ENCODE results near the gene CENPN.
A peak's percentile ranks its signal among the peaks of the same experiment; 100 is the strongest.

The CENPN gene, protein sequence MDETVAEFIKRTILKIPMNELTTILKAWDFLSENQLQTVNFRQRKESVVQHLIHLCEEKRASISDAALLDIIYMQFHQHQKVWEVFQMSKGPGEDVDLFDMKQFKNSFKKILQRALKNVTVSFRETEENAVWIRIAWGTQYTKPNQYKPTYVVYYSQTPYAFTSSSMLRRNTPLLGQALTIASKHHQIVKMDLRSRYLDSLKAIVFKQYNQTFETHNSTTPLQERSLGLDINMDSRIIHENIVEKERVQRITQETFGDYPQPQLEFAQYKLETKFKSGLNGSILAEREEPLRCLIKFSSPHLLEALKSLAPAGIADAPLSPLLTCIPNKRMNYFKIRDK

DNA sequence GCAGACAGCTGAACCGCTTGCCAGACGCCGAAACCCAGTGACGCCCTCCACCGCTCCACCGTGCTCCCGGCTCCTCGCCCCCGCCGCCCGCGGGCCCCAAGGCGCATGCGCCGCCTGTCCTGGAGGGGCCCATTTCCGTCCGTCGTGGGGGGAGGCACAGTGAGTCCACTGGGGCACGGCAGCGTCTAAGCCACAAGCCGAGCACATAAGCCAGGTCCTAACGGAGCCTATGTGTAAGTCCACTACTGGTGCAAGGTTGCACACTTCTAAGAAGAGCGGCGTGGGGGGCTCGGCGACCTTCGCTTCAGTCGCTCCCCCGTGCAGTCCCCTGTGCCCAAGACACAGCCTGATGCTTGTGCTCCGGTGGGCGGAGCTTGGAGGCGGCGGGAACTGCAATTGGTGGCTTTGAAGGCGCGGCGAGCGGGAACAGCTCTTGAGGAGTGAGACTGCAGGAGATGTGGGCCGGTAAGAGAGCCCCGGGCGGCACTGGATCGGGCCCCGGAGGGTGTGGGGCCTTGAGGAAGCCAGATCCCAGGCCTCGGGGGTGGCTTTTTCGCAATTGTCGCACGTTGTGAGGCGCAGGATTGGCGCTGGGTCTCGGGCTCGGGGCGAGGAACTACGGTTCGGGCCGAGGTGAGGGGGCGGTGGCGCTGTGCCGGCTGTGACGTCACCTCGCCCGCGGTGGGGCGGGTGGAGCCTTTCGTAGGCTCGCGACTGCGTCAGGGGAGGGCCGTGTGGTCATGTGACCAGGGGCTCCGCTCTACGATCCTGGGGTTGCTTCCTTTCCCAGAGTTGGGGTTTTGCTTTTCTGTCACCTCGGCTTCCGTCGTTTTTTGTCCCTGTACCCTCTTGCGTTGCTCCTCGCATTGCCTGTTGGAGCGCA, at the start of gene CENPN, which contains the start of gene CMC2:
Gene CENPN, plus strand, starts transcription at position 402 of the 883 bp plus-strand sequence. CDS start 4,726 bp downstream, outside the sequence.
Gene CMC2, minus strand, starts transcription at position 73 of the 883 bp plus-strand sequence. CDS start 9,491 bp downstream, outside the sequence.
- DNase-seq: peak; percentile 98

DNA sequence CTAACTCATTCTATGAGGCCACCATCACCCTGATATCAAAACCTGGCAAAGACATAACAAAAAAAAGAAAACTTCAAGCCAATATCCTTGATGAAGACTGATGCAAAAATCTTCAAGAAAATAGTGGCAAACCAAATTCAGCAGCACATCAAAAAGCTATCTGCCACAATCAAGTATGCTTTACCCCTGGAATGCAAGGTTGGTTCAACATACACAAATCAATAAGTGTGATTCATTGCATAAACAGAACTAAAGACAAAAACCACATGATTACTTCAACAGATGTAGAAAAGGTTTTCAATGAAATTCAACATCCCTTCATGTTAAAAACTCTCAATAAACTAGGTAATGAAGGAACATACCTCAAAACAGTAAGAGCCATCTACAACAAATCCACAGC, 48.7 kb upstream of the CENPN start:
- no peak for DNase-seq

DNA sequence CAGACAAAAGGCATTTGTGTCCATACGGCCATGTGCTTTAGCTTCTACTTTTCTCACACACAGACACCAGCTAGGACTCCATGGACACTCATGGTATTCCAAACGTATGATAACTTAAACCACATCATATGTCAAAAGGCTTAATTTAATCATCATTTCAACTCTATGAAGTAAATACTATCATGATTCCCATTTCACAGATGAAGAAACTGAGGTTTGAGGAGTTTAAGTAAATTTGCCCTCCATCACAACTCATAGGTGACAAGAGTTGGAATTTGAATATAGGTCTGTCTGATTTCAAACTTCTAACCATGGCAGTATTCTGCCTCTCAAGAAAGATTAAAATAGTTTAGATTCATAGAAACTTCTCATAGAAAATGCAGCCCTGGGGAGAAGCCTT, 44.1 kb upstream of the CENPN start:
- no peak for DNase-seq

DNA sequence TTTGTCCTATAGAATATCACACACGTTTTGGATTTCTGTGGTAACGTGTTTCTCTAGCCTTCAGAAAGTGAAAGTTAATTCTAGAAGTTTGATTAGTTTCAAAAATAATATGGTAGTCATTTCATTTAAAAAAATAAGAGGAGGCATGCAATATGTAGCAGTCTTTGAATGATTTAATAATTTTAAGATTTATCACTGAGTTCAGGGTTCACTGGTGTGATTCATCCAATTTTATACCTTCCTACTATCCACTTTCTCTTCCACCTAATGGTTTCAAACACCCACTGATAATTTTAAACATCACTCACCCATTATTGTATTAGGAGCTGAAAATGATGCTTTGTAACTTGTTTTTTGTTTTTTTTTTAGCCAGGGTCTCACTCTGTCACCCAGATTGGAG, 42.7 kb upstream of the CENPN start:
- no peak for DNase-seq

GRCh38 chr16:80966617-80967016, 40.4 kb upstream of the CENPN start:
- DNase-seq: no peak

DNA sequence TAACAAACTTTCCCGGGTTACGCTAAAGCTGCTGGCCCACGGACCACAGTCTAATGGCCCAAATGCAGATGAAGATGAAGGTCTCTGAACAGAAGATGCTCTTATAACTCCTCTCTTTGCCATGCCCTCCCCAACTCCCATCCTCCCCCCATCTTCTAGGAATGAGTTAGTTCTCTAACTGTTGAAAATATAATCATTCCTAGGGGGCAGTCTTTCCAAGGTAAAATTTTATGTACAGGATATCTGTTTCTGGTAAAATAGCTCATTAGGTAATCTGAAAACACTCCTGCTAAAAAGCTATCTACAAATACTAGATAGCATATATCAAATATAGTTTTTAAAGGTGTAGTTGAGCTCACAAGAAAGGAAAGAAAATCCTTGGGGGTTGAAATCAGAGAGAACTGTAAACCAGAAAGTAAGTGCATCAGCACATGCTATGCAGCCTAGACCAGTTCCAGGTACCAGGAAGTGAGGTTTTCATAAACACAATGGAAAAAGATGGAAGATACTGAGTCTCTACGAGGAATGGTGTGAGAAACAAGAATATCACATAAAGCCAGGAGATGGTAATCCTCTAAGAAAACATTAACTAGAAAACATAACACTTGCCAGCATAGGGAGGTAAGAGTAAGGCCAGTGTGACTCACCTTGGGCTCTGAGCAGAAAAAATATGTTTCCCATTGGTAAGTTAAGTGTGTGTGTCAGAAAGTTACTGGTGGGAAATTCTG, 38.5 kb upstream of the CENPN start:
- no peak for DNase-seq

GRCh38 chr16:80969114-80969484, 37.9 kb upstream of the CENPN start:
- no peak for DNase-seq

DNA sequence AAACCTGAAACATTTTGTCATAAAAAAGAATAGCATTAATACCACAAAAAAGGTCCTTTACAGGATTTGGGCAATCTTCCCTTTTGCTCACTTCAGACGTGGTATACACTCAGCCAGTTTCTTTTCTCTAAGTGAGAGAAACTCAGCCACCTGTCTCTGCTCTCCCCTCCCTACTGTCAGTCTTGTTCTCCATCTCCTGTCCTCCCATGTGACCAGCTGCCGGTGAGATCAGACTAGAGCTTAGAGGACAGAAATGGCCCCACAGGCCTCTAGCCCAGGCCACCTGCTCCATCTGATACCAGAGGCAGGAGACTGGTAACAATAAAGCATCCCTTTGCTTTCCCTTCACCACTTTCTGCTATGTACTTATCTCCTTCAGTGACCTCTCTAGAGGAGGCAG, 35.2 kb upstream of the CENPN start:
- DNase-seq: no peak

DNA sequence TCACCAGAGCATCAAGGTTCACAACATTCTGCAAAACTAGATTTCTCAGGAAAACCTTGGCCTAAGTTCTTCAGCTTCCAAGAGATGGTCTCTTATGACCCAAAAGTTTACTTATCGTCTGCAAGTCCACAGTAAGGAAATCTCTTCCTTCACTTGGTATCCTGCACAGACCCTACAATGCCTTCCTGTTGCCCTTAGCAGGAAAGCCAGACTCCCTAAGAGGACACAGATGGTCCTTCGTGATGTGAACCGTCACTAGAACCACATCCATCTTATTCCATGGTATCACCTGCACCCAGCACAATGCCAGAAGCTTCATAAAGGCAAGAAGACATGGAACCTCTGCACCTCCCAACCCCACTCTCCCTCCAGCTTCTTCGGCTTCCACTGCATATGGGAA, 34.4 kb upstream of the CENPN start:
- DNase-seq: no peak

- DNase-seq: no peak
These were observed 33.0 kb upstream of the CENPN start for GRCh38 chr16:80973991-80974390.

DNA sequence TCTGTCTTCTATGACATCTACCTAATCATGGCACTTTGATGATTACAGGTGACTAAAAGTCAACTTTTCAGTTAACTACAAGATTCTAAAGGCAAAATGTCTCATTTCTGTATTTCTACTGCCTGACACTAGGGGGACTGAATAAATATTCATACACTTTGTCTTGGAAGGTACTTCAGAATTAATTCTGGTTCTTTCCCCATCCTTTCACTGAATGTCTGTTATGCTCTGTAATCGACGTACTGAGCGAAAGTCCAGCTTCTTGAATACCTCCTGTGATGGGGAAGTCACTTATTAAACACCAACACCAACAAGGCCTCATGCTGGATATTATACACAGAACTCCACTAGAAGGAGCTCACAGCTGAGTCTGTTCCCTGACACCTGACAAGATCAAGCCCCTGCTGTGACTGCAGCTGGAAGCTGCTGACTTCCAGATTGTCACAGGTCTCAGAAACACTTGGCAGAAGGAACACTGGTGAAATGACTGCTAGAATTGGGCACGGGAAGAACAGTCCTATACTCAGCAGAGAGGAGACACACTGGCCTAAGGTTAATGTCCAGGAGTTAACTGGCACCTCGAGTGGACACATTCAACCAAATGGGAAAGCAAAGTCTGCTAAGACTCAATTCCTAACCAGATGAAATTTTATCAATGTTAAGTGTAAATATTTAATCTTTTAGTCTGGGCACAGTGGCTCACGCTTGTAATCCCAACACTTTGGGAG, 32.2 kb upstream of the CENPN start:
- DNase-seq: no peak

- no peak for DNase-seq
These were observed 30.1 kb upstream of the CENPN start for GRCh38 chr16:80976946-80977345.

DNA sequence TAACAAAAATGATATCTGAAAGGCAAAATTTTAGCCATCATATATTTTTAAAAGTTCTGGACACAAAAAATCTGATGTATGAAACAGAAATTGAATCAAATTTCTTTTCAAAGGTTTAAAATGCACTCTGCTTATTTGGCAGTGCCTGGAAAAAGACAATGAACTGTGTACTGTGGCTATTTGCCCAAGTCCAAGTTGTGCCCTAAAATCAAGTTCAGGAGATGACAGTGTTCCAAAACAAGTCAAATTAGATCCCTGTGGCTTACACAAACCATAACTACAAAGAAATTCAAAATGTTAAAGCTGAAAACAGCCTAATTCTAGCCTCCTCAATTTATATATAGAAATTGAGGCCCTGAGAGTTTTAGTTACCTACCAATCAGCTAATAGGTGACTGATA, 25.9 kb upstream of the CENPN start:
- DNase-seq: no peak

GRCh38 chr16:80982646-80983045, 24.4 kb upstream of the CENPN start:
- DNase-seq: no peak

GRCh38 chr16:80984124-80984892, 22.7 kb upstream of the CENPN start:
- DNase-seq: no peak

- DNase-seq: no peak
These were observed 21.4 kb upstream of the CENPN start for GRCh38 chr16:80985611-80986010.

DNA sequence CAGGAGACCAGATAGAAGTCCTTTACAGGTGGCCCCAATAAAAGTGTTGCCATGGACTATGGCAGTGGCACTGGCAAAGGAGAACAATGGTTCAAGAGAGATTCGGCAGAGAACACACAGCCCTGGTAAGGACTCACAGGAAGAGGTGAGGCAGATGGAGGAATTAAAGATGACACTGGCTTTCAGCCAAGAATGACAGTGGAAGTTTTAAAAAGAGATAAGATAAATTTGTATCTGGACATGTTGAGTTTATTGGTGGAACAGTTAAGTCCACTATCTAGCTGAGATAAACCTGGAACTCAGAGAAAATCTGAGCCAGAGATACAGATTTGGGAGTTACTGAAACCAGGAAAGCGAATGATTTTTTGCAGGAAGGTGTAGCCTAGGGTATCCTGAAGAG, 20.5 kb upstream of the CENPN start:
- peak; percentile 23 for DNase-seq

- DNase-seq: no peak
These were observed 18.3 kb upstream of the CENPN start for GRCh38 chr16:80988756-80989155.

GRCh38 chr16:80989801-80990200, 17.2 kb upstream of the CENPN start:
- no peak for DNase-seq

DNA sequence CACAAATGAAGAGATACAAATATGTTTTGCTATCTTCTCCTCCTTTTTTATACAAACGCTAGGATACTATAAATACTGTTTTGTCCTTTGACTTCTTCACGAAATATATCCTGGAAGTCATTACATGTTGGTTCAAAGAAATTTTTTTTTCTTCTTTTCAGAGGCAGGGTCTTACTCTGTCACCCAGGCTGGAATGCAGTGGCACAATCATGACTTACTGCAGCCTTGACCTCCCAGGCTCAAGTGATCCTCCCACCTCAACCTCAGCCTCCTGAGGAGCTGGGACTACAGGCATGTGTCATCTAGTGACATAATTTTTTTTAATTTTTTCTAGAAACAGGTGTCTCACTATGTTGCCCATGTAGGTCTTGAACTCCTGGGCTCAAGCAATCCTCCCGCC, 16.4 kb upstream of the CENPN start:
- DNase-seq: no peak

- DNase-seq: no peak
These were observed 16.0 kb upstream of the CENPN start for GRCh38 chr16:80990978-80991377.
